ENCODE results near the gene ZNF777.

- TF ChIP-seq EZH2 (IDR thresholded peaks at IDR 0.05; ENCODE audit: insufficient read depth, poor library complexity, severe bottlenecking) = no peak
- TF ChIP-seq EZH2phosphoT487 (IDR thresholded peaks at IDR 0.05; ENCODE audit: insufficient read depth, low read depth) = no peak
These were observed 46.0 kb downstream of the ZNF777 start for GRCh38 chr7:149414745-149415390.

Data from GM23248 (cell line).